ENCODE results near the gene STK32C. TPM values are rescaled to one million over a fixed set of nuclear protein-coding genes. Genes with fewer than 3 reads are reported as not detected.

The STK32C gene
- total RNA-seq, 1 donor from 2014 or later: 13.6 TPM

- Histone ChIP-seq H3K4me1 (ENCODE audit: insufficient read depth, low read length) (peaks cover 9% of the 10 kb centered on the region), H2AFZ (ENCODE audit: low read depth, low read length) (no peak overlapping the region), H3K79me2 (ENCODE audit: insufficient read depth, low read length) (no peaks in the 10 kb centered on the region), H3K9ac (ENCODE audit: low read length) (no peak overlapping the region), H3K27ac (ENCODE audit: low read depth, low read length) (no peak overlapping the region), H3K36me3 (ENCODE audit: insufficient read depth, low read length) (no peaks in the 10 kb centered on the region), H3K9me3 (ENCODE audit: insufficient read depth, low read depth, low read length) (no peaks in the 10 kb centered on the region), H4K20me1 (ENCODE audit: insufficient read depth, low read length) (peaks cover 7% of the 10 kb centered on the region), H3K4me3 (ENCODE audit: insufficient read depth, low read depth, low read length) (no peak overlapping the region), H3K4me2 (ENCODE audit: low read length) (no peak overlapping the region), H3K27me3 (ENCODE audit: insufficient read depth, low read length) (peaks cover 8% of the 10 kb centered on the region)
- no peak overlapping the region for H3K27ac Mint-ChIP-seq (ENCODE audit: unreplicated experiment)
- FAIRE-seq (no peak), DNase-seq (ENCODE audit: low read depth) (no peak)
- peaks cover 35% of the 10 kb centered on the region for H3K27me3 Mint-ChIP-seq (ENCODE audit: low read depth, unreplicated experiment)
- TF ChIP-seq CTCF (IDR thresholded peaks at IDR 0.05; ENCODE audit: insufficient read depth, low read depth, low read length) (no peak), EZH2 (IDR thresholded peaks at IDR 0.05; ENCODE audit: insufficient read depth, low read length) (no peak)
- peaks cover 3% of the 10 kb centered on the region for H3K36me3 Mint-ChIP-seq (ENCODE audit: low read depth, unreplicated experiment)
- peaks cover 7% of the 10 kb centered on the region for H3K9me3 Mint-ChIP-seq (ENCODE audit: unreplicated experiment)
- H3K4me3 Mint-ChIP-seq (ENCODE audit: unreplicated experiment): peak overlapping the region; percentile 88
- peaks cover 2% of the 10 kb centered on the region for H3K4me1 Mint-ChIP-seq (ENCODE audit: low read depth, unreplicated experiment)
Measured at GRCh38 chr10:132306343-132306685, 1.4 kb downstream of the STK32C start.

- Histone ChIP-seq H2AFZ (ENCODE audit: low read depth, low read length) (no peak overlapping the region), H3K4me2 (ENCODE audit: low read length) (no peak overlapping the region), H3K4me3 (ENCODE audit: insufficient read depth, low read depth, low read length) (no peak overlapping the region), H3K36me3 (ENCODE audit: insufficient read depth, low read length) (no peaks in the 10 kb centered on the region), H3K27ac (ENCODE audit: low read depth, low read length) (no peak overlapping the region), H3K9ac (ENCODE audit: low read length) (no peak overlapping the region), H3K9me3 (ENCODE audit: insufficient read depth, low read depth, low read length) (no peaks in the 10 kb centered on the region), H3K4me1 (ENCODE audit: insufficient read depth, low read length) (peaks cover 9% of the 10 kb centered on the region), H3K79me2 (ENCODE audit: insufficient read depth, low read length) (no peaks in the 10 kb centered on the region), H4K20me1 (ENCODE audit: insufficient read depth, low read length) (peaks cover 7% of the 10 kb centered on the region), H3K27me3 (ENCODE audit: insufficient read depth, low read length) (peaks cover 8% of the 10 kb centered on the region)
- H3K27me3 Mint-ChIP-seq (ENCODE audit: low read depth, unreplicated experiment): peaks cover 35% of the 10 kb centered on the region
- no peak for FAIRE-seq
- DNase-seq (ENCODE audit: low read depth): no peak
- H3K27ac Mint-ChIP-seq (ENCODE audit: unreplicated experiment): no peak overlapping the region
- peaks cover 2% of the 10 kb centered on the region for H3K4me1 Mint-ChIP-seq (ENCODE audit: low read depth, unreplicated experiment)
- H3K36me3 Mint-ChIP-seq (ENCODE audit: low read depth, unreplicated experiment): peaks cover 3% of the 10 kb centered on the region
- H3K9me3 Mint-ChIP-seq (ENCODE audit: unreplicated experiment): peaks cover 7% of the 10 kb centered on the region
- peak overlapping the region; percentile 34 for H3K4me3 Mint-ChIP-seq (ENCODE audit: unreplicated experiment)
- no peak for TF ChIP-seq EZH2 (IDR thresholded peaks at IDR 0.05; ENCODE audit: insufficient read depth, low read length)
- no peak for TF ChIP-seq CTCF (IDR thresholded peaks at IDR 0.05; ENCODE audit: insufficient read depth, low read depth, low read length)
Measured at GRCh38 chr10:132305654-132306342, 2.0 kb downstream of the STK32C start.

- Histone ChIP-seq H3K4me1 (ENCODE audit: insufficient read depth, low read length) (peaks cover 9% of the 10 kb centered on the region), H3K79me2 (ENCODE audit: insufficient read depth, low read length) (no peaks in the 10 kb centered on the region), H3K9me3 (ENCODE audit: insufficient read depth, low read depth, low read length) (no peaks in the 10 kb centered on the region), H3K4me3 (ENCODE audit: insufficient read depth, low read depth, low read length) (no peak overlapping the region), H3K9ac (ENCODE audit: low read length) (no peak overlapping the region), H2AFZ (ENCODE audit: low read depth, low read length) (no peak overlapping the region), H3K27me3 (ENCODE audit: insufficient read depth, low read length) (peaks cover 8% of the 10 kb centered on the region), H3K27ac (ENCODE audit: low read depth, low read length) (no peak overlapping the region), H3K4me2 (ENCODE audit: low read length) (no peak overlapping the region), H3K36me3 (ENCODE audit: insufficient read depth, low read length) (no peaks in the 10 kb centered on the region), H4K20me1 (ENCODE audit: insufficient read depth, low read length) (peaks cover 7% of the 10 kb centered on the region)
- peaks cover 5% of the 10 kb centered on the region for H3K4me1 Mint-ChIP-seq (ENCODE audit: low read depth, unreplicated experiment)
- FAIRE-seq (no peak), DNase-seq (ENCODE audit: low read depth) (no peak)
- no peak overlapping the region for H3K27ac Mint-ChIP-seq (ENCODE audit: unreplicated experiment)
- H3K36me3 Mint-ChIP-seq (ENCODE audit: low read depth, unreplicated experiment): peaks cover 3% of the 10 kb centered on the region
- H3K27me3 Mint-ChIP-seq (ENCODE audit: low read depth, unreplicated experiment): peaks cover 30% of the 10 kb centered on the region
- peaks cover 7% of the 10 kb centered on the region for H3K9me3 Mint-ChIP-seq (ENCODE audit: unreplicated experiment)
- TF ChIP-seq EZH2 (IDR thresholded peaks at IDR 0.05; ENCODE audit: insufficient read depth, low read length) (no peak), CTCF (IDR thresholded peaks at IDR 0.05; ENCODE audit: insufficient read depth, low read depth, low read length) (no peak)
- H3K4me3 Mint-ChIP-seq (ENCODE audit: unreplicated experiment): no peak overlapping the region
Measured at GRCh38 chr10:132304756-132305509, 2.8 kb downstream of the STK32C start.
